Skeletal muscle cell (primary cell): ENCODE results near the gene ARHGEF17.

Source experiments
- DNase-seq: peaks from one replicate; pipeline ENCODE4 v3.0.0-alpha.2; 2010; ENCODE audit warnings: low read depth
- H3K4me3 ChIP-seq: 2 replicates; pipeline ENCODE4 v1.5.1; 2011; ENCODE audit warnings: low read depth, mild to moderate bottlenecking, control low read depth, low read length, moderate library complexity

ARHGEF17 gene

DNA sequence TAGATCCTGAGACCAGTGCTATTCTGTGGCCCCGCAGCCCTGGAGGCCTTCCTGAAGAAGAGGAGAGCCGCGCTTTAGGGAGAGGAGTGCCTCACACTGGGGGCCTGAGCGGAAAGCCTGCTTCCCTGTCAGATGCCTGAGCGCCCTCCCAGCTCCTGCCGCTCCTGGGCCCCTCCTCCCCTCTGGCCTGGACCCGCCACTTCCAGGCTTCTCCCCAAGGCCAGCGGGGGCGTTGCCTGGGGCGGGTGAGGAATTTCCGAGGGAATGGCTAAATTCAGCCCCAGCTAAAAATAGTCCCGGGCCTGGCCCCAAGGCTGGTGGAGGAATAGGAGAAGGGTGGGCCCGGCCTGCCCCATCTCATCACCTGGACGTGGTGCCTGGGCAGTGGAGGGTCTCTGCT, 15.4 kb downstream of the ARHGEF17 start:
- H3K4me3 ChIP-seq: no peak overlapping the region
- no peak for DNase-seq

DNA sequence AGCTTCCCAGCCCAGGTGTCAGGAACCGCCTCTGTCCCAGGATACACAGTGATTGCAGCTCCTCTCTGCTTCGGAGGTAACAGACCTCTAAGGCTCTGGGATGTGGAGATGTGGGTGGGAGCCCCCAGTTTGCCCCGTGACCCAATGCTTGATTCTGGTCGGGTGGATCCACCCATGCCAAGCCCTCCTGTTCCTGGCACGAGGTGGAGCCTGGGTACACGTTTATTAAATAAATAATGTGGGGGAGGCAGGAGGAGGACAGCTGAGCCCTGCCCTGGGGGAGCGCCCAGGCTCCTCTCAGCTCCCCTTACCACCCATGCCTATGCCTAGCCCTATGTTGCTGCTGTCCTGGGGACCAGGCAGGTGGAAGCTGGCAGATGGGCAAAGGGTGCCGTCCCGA, 16.0 kb downstream of the ARHGEF17 start:
- H3K4me3 ChIP-seq: no peak overlapping the region
- DNase-seq: no peak

- no peak for DNase-seq
- H3K4me3 ChIP-seq: no peak overlapping the region
These were observed 16.6 kb downstream of the ARHGEF17 start for GRCh38 chr11:73324665-73325035.

DNA sequence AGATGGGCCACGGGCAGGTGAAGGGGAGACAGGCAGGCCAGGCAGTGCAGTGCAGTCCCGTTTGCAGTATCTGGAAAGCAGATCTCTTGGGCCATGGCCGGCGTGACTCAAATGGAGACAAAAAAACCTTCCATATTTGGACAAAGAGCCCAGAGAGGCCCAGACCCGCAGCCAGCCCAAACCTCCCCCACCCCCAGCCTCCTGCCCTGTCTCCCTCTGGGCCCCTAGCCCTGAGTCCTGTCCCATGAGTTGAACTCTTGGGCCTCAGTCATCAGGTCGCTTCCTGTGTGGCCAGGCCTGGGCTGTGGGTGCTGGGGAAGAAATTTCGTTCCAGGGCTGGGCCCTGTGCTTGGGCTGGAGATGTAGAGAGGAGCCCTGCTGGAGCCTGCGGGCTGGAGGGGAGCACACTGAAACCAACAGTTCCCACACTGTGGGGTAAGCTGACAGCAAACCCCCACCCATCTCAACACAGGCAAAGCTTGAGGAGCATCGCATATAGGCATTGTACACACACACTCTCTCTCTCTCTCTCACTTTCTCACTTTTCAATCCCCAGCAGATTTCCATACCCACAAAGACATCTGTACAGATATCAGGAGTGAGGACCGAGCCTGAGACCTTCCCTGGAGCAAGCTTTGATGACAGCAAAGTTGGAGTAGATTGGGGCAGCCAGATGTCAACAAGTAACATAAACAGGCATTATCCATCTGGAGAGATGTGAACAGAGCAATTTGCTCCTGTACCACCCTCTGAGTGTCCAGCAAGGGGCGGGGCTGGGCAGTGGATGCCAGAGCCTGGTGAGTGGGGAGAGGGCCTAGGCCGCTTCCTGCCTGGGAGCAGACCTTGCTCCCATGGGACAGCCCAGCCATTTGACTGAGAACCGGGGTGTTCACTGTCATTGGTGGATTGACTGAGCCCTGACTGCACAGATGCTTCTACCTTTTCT, 17.2 kb downstream of the ARHGEF17 start:
- no peak for DNase-seq
- no peak overlapping the region for H3K4me3 ChIP-seq

GRCh38 chr11:73326929-73327811, 19.1 kb downstream of the ARHGEF17 start:
- H3K4me3 ChIP-seq: no peak overlapping the region
- DNase-seq: no peak

DNA sequence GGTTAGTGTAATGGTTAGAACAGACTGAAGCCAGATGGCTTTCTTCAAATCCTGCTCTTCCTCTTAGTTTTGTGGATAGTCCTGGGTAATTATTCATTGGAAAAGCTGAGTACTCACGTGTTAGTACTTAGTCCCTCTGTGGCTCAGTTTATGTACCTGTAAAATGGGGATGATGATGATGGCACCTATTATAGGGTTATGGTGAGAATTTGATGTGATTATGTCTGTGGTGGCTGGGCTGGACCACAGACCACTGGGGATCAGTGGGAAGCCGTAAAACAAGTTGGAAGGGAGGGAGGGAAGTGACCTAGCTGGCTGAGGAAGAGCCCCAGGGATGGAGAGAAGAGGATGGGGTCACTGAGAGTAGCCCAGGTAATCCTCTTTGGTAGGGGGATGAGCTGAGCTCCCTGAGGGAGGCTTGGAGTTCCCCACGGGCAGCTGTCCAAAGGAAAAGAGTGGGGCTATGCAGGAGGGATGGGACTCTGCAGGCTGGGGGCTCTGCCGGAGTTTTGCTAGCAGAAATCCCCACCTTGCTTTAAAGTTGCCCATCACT, 19.8 kb downstream of the ARHGEF17 start:
- no peak overlapping the region for H3K4me3 ChIP-seq
- DNase-seq: no peak

- DNase-seq: no peak
- H3K4me3 ChIP-seq: no peak overlapping the region
These were observed 22.6 kb downstream of the ARHGEF17 start for GRCh38 chr11:73330569-73331093.

GRCh38 chr11:73331138-73331916, 23.3 kb downstream of the ARHGEF17 start:
- no peak overlapping the region for H3K4me3 ChIP-seq
- no peak for DNase-seq

GRCh38 chr11:73333173-73333572, 25.1 kb downstream of the ARHGEF17 start:
- no peak for DNase-seq
- no peak overlapping the region for H3K4me3 ChIP-seq

DNA sequence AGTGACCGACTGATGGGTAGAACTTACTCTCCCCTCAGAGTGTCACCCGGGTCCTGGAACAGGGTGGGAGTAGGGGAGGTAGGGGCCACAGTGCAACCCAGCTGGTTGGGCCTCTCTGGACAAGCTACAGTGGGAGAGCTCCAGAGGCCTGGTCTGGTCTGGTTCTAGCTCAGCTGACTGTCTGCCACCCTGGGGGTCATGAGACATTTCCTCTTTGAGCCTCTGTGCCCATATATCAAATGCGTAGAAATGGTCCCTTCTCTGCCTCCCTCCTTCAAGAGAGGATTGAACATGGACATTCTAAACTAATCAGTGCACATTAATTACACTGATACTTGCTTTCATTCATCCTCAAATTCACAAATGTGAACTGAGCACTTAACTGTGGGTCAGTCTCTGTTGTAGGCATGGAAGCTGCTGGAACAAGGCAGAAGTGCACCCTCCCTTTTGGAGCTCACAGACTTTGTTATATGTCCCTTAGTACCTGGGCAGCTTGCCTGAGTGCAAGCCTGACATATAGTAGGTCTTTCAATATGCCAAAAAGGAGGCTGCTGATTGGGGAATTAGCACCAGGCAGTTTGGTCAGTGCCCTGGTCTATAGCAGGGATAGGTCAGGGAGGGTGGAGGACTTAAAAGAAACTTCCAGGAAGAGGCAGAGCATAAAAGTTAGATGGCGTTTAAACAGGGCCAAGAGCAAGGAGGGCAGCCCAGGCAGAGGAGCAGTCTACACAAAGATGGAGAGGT, 25.7 kb downstream of the ARHGEF17 start:
- DNase-seq: no peak
- H3K4me3 ChIP-seq: no peak overlapping the region

- H3K4me3 ChIP-seq: no peak overlapping the region
These were observed 26.5 kb downstream of the ARHGEF17 start for GRCh38 chr11:73334384-73335203.

DNA sequence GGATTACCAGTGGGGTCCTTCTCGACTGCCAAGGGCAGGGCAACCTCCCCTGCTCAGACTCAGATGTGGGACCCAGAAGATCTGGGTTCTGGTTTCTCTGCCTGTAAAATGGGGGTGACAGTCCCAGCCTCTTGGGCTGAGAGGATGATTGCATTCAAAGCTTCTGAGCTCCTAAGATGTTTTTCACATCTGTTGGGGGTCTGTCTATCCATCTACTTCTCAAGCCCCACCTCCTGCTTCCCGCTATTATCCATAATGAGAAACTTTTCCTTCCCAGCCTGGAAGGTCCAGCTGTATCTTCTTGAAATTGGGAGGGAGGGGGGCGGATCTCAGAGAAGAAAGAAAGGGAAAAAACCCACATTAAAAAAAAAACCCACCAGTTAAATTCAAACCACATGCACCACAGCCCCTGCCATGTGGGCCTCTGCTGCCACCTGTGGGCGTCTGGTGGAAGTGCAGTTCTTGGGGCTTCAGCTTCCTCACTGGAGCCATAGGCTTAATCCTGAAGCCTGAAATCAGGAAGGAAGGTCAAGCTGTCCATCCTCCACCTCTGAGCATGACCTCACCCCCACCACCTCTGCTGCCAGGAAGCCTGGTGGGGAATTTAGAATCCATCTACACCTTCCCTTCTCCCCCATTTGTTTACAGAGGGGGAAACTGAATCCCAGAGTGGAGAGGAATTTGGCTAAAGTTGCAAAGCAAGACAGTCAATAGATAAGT, 27.3 kb downstream of the ARHGEF17 start:
- DNase-seq: no peak
- H3K4me3 ChIP-seq: no peak overlapping the region

More at GRCh38 chr11:73334384-73335203, 26.5 kb downstream of the ARHGEF17 start:
- DNase-seq: peak; percentile 78

DNA sequence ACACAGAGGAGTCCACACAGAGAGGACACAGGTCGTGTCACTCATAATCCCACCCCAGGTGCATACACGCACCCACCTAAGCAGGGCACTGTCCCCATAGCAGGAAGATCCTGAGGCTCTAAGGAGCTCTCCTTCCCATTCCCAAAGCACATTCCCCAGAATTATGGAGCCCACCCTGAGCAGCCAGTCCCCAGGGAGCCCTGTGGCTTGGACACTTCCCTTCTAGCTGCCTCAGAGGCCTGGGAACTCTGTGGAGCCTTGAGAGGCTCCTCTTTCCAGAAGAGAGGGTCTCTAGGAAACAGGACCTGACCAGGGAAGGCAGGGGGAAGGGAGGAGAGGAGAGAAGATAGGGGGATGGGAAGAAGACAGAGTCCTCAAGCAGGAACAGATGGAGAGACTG, 29.8 kb downstream of the ARHGEF17 start:
- no peak for DNase-seq
- H3K4me3 ChIP-seq: no peak overlapping the region

- DNase-seq: no peak
- H3K4me3 ChIP-seq: no peak overlapping the region
These were observed 30.2 kb downstream of the ARHGEF17 start for GRCh38 chr11:73338279-73338678.

- DNase-seq: no peak
- H3K4me3 ChIP-seq: no peak overlapping the region
These were observed 32.1 kb downstream of the ARHGEF17 start for GRCh38 chr11:73340164-73340563.

GRCh38 chr11:73342633-73343032, 34.6 kb downstream of the ARHGEF17 start:
- no peak overlapping the region for H3K4me3 ChIP-seq
- DNase-seq: no peak
